A549 treated with DMSO at 1 μM for 4 hours (cell line): ENCODE results near the gene AEN. TPM values are rescaled to one million over a fixed set of nuclear protein-coding genes. Genes with fewer than 3 reads are reported as not detected.

Source experiments
- total RNA-seq: library from RNA; stranded (reverse); fragments of 200-300 nt; extraction: Qiagen RNA extraction; gene quantifications from 5 replicates; pipeline ENCODE4 v1.2.3, GENCODE V29; 2022; ENCODE audit warnings: low read depth

Gene AEN, protein sequence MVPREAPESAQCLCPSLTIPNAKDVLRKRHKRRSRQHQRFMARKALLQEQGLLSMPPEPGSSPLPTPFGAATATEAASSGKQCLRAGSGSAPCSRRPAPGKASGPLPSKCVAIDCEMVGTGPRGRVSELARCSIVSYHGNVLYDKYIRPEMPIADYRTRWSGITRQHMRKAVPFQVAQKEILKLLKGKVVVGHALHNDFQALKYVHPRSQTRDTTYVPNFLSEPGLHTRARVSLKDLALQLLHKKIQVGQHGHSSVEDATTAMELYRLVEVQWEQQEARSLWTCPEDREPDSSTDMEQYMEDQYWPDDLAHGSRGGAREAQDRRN
- 80.2 to 111 TPM (median 94.3 TPM) in 5 replicates for total RNA-seq

DNA sequence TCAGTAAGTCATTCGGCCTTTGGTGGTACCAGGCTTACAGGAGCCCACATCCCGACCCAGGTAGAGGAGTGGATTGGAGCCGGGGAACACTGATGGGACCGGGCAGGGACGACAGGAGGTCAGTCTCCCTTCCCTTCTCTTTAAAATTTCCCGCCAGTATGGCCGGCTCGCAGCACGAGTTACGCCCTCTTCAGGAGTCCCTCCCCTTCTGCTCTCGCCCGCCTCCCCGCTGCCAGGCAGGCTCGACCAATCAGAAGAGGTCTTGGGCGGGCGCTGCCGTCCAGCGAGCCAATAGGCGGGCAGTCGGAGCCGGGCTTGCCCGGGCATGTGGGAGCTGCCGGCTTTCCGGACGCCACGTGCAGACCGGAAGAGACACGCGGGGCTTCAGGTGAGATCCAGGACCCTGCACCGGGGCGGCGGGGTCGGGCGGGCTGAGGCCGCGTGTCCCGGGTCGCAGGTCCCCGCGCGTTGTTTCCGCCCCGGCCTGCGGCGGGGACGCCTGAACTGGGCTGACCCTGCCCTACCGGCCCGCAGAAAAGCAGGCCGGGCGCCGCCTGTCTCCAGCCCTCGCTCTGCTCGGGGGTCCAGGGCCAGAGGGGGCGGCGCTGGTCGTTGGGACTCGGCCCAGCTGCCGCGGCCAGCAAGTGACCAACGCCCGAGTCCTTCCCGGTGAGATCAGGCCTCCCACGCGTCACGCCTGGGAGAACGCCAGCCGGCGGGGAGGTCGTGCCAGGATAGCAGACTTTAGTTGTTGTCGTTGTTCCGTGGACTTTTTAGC, at the start of gene AEN:
Gene AEN (plus strand): TSS at position 346 of the 778 bp plus-strand sequence. CDS start 4,870 bp downstream, outside the sequence.

DNA sequence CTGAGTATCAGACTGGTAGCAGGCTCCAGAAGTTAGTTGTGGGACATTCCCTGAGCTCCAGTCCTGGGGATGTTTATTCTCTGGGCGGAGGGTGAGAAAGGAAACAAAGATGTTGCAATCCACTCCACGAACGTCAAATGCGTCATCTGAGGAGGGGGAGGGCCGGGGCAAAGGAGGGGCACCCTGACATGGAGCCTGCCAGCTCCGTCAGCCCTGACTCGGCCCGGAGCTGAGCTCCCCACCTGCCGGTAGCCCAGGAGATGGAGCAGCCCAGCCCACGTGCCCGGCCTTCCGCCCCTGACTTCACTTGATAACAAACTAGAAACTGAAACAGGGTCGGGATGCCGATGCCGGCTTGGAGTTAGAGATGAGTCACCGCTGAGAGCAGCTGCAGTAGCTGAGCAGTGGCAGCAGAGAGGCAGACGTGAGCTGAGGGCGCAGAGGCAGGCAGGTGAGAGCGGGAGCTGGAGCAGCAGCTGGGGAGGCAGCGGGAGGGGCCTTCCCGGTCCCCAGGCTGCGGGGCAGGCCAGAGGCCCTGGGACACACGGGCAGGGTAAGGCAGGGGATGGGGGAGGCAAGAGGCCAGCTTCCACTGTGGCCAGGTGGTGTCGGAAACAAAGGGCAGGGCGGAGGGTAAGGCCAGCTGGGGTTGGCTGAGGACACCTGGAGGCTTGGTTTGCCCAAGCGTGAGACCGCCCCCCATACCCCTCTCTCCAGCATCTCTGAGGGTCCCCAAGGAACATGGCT, 17.7 kb downstream of the AEN start, which contains the start of gene ISG20:
Gene ISG20 (plus strand): TSS at position 391 of the 747 bp plus-strand sequence. CDS start 351 bp downstream, at position 742.

Other genes starting within 250 kb of the AEN start
- 50.2 to 64.7 TPM (median 62.6 TPM) in 5 replicates for gene MRPL46, start 154.0 kb upstream of the AEN start, total RNA-seq
- gene MRPS11, start 153.6 kb upstream of the AEN start, total RNA-seq = 104 to 121 TPM (median 118 TPM) in 5 replicates
- 4.9 to 7.3 TPM (median 6.2 TPM) in 5 replicates for gene DET1, start 74.7 kb upstream of the AEN start, total RNA-seq
- 38.7 to 47.1 TPM (median 41.0 TPM) in 5 replicates for gene ISG20, start 17.7 kb downstream of the AEN start, total RNA-seq
- 0.15 to 0.28 TPM (median 0.21 TPM) in 5 replicates for gene ACAN, start 182.1 kb downstream of the AEN start, total RNA-seq